H1 (cell line): ENCODE data around the gene COL16A1. TPM values are rescaled to one million over a fixed set of nuclear protein-coding genes. Genes with fewer than 3 reads are reported as not detected.
A peak's percentile ranks its signal among the peaks of the same experiment; 100 is the strongest.

Experiments
- CTCF ChIA-PET: fragments of 300-600 bp; sonication (Branson Sonifier 250); formaldehyde crosslinking; loops from one replicate; lab custom pipeline; 2021; ENCODE audit not compliant: partially characterized antibody; lab: Charles Lee
- POLR2A ChIA-PET: fragments of 300-600 bp; sonication (Branson Sonifier 250); formaldehyde crosslinking; loops from one replicate; lab custom pipeline; 2021; ENCODE audit warnings: inconsistent platforms; ENCODE audit not compliant: partially characterized antibody; lab: Charles Lee
- DNase-seq, 2 experiments: peaks; one replicate each; pipeline versions ENCODE4 v3.0.0 to v3.0.0-alpha.2; 2010 to 2022; ENCODE audit warnings: low spot score in 2 of 2, low read depth in 1 of 2, mixed read lengths in 1 of 2
- FAIRE-seq: peaks from 2 replicates; lab custom pipeline; 2011; peaks lifted over from hg19 to GRCh38; lab: Jason Lieb, UNC
- H2AFZ ChIP-seq: 2 replicates; pipeline ENCODE4 v1.8.1; 2012; ENCODE audit warnings: low read length, inconsistent platforms
- H2AK5ac ChIP-seq: 2 replicates; pipeline ENCODE4 v1.6.1; 2013; ENCODE audit warnings: low read depth, low read length
- H2BK120ac ChIP-seq: replicated peaks from 2 replicates; pipeline ENCODE3; 2013; ENCODE audit warnings: low read depth, low read length, inconsistent platforms
- H2BK12ac ChIP-seq: 2 replicates; pipeline ENCODE4 v1.6.1; 2013; ENCODE audit warnings: low read depth, low read length
- H2BK15ac ChIP-seq: 2 replicates; pipeline ENCODE4 v1.6.1; 2013; ENCODE audit warnings: low read length
- H2BK20ac ChIP-seq: 2 replicates; pipeline ENCODE4 v1.6.1; 2013; ENCODE audit warnings: low read length
- H2BK5ac ChIP-seq: 2 replicates; pipeline ENCODE4 v1.6.1; 2013; ENCODE audit warnings: low read depth, low read length
- H3K14ac ChIP-seq: 2 replicates; pipeline ENCODE4 v1.6.1; 2013; ENCODE audit warnings: inconsistent platforms; ENCODE audit not compliant: insufficient read length
- H3K18ac ChIP-seq: 2 replicates; pipeline ENCODE4 v1.6.1; 2013; ENCODE audit warnings: low read length; ENCODE audit errors: extremely low read depth
- H3K23ac ChIP-seq: 2 replicates; pipeline ENCODE4 v1.6.1; 2013; ENCODE audit warnings: inconsistent platforms; ENCODE audit not compliant: insufficient read length
- H3K23me2 ChIP-seq: 2 replicates; pipeline ENCODE4 v1.6.1; 2013; ENCODE audit warnings: low read depth, low read length
- H3K27ac ChIP-seq: 2 replicates; pipeline ENCODE4 v1.6.1; 2011; ENCODE audit warnings: low read depth, low read length, inconsistent platforms
- H3K27me3 ChIP-seq, 4 experiments: replicated peaks in 1 of 4; 1 replicate in 1 of 4; 2 replicates in 3 of 4; pipeline versions ENCODE4 v1.6.1 to v1.8.1; 2011 to 2013; ENCODE audit warnings: low read length in 3 of 4, mild to moderate bottlenecking in 3 of 4, inconsistent platforms in 2 of 4, mixed read lengths in 2 of 4, moderate library complexity in 1 of 4; ENCODE audit not compliant: control insufficient read depth in 3 of 4, insufficient read depth in 3 of 4; ENCODE audit errors: extremely low read depth in 1 of 4
- H3K36me3 ChIP-seq, 4 experiments: 2 replicates each; pipeline versions ENCODE4 v1.6.1 to v1.8.1; 2011 to 2013; ENCODE audit warnings: mild to moderate bottlenecking in 4 of 4, low read length in 3 of 4, moderate library complexity in 2 of 4, control low read depth in 1 of 4, inconsistent platforms in 1 of 4; ENCODE audit not compliant: insufficient read depth in 4 of 4, control insufficient read depth in 2 of 4
- H3K4ac ChIP-seq: replicated peaks from 2 replicates; pipeline ENCODE3; 2013; ENCODE audit warnings: low read length, low read depth, mixed read lengths, inconsistent platforms; ENCODE audit not compliant: insufficient read length
- H3K4me1 ChIP-seq, 4 experiments: replicated peaks in 1 of 4; 1 replicate in 1 of 4; 2 replicates in 3 of 4; pipeline versions ENCODE4 v1.6.1 to v1.8.1; 2011 to 2013; ENCODE audit warnings: low read length in 3 of 4, inconsistent platforms in 2 of 4, mixed read lengths in 1 of 4; ENCODE audit not compliant: insufficient read depth in 4 of 4, control insufficient read depth in 3 of 4
- H3K4me2 ChIP-seq, 2 experiments: 2 replicates each; pipeline versions ENCODE4 v1.6.1 to v1.8.1; 2011 to 2013; ENCODE audit warnings: low read depth in 2 of 2, low read length in 2 of 2, control low read depth in 1 of 2, inconsistent platforms in 1 of 2, mild to moderate bottlenecking in 1 of 2; ENCODE audit not compliant: insufficient read depth in 1 of 2
- H3K4me3 ChIP-seq, 4 experiments: fragments of 200-600, 300-600 bp in 1 of 4; sonication (generic), shearing (Covaris generic), sonication (Bioruptor Twin) in 1 of 4; 2 replicates each; pipeline versions ENCODE4 v1.5.1 to v1.8.1; 2011 to 2016; ENCODE audit warnings: low read length in 4 of 4, low read depth in 3 of 4, control low read depth in 2 of 4, inconsistent platforms in 2 of 4, mild to moderate bottlenecking in 2 of 4, mixed read lengths in 1 of 4, moderate library complexity in 1 of 4; ENCODE audit not compliant: insufficient read depth in 2 of 4; ENCODE audit errors: extremely low read depth in 1 of 4
- H3K56ac ChIP-seq: replicated peaks from 2 replicates; pipeline ENCODE3; 2013; ENCODE audit warnings: low read depth, mild to moderate bottlenecking, mixed read lengths, low read length, inconsistent platforms; ENCODE audit not compliant: insufficient read length
- H3K79me1 ChIP-seq: 2 replicates; pipeline ENCODE4 v1.6.1; 2013; ENCODE audit warnings: low read depth, low read length, control low read depth
- H3K79me2 ChIP-seq, 2 experiments: 2 replicates each; pipeline versions ENCODE4 v1.6.1 to v1.8.1; 2012 to 2013; ENCODE audit warnings: low read length in 2 of 2, mild to moderate bottlenecking in 2 of 2, inconsistent platforms in 1 of 2; ENCODE audit not compliant: insufficient read depth in 2 of 2, control insufficient read depth in 1 of 2
- H3K9ac ChIP-seq, 4 experiments: replicated peaks in 1 of 4; 1 replicate in 1 of 4; 2 replicates in 3 of 4; pipeline versions ENCODE4 v1.6.1 to v1.8.1; 2011 to 2013; ENCODE audit warnings: low read depth in 3 of 4, low read length in 3 of 4, control low read depth in 2 of 4, mild to moderate bottlenecking in 2 of 4, moderate library complexity in 2 of 4, inconsistent platforms in 1 of 4; ENCODE audit errors: extremely low read depth in 1 of 4
- H3K9me3 ChIP-seq, 2 experiments: 2 replicates each; pipeline versions ENCODE4 v1.6.1 to v1.8.1; 2012 to 2013; ENCODE audit warnings: mild to moderate bottlenecking in 2 of 2, moderate library complexity in 2 of 2, control low read depth in 1 of 2, inconsistent platforms in 1 of 2, low read depth in 1 of 2, low read length in 1 of 2, mixed read lengths in 1 of 2; ENCODE audit not compliant: insufficient read depth in 2 of 2
- H4K20me1 ChIP-seq, 2 experiments: replicated peaks in 1 of 2; 2 replicates each; pipeline versions ENCODE3 to v1.8.1; 2011 to 2013; ENCODE audit warnings: inconsistent platforms in 2 of 2, low read length in 2 of 2, mild to moderate bottlenecking in 1 of 2; ENCODE audit not compliant: insufficient read depth in 2 of 2, control insufficient read depth in 1 of 2
- H4K5ac ChIP-seq: 2 replicates; pipeline ENCODE4 v1.6.1; 2013; ENCODE audit warnings: low read length, low read depth, mixed read lengths, inconsistent platforms; ENCODE audit not compliant: insufficient read length
- H4K8ac ChIP-seq: 2 replicates; pipeline ENCODE4 v1.8.0; 2013; ENCODE audit warnings: mild to moderate bottlenecking, moderate library complexity, low read length, inconsistent platforms; ENCODE audit not compliant: insufficient read depth; ENCODE audit errors: extremely low read depth
- H4K91ac ChIP-seq: replicated peaks from 2 replicates; pipeline ENCODE3; 2013; ENCODE audit warnings: low read length, mixed read lengths, inconsistent platforms; ENCODE audit not compliant: insufficient read length
- CTCF ChIP-seq, 3 experiments: IDR thresholded peaks; 1 replicate in 2 of 3; 2 replicates in 1 of 3; pipeline versions ENCODE4 v1.5.1 to v1.6.1; 2011; ENCODE audit warnings: low read length in 3 of 3, mild to moderate bottlenecking in 3 of 3, inconsistent platforms in 2 of 3, low read depth in 1 of 3, moderate library complexity in 1 of 3; ENCODE audit not compliant: insufficient read depth in 1 of 3; ENCODE audit errors: control extremely low read depth in 1 of 3
- HDAC6 ChIP-seq: IDR thresholded peaks from one replicate; pipeline ENCODE4 v1.7.1; 2012; ENCODE audit warnings: low read depth, mild to moderate bottlenecking, inconsistent platforms, low read length, moderate library complexity
- MAX ChIP-seq: IDR thresholded peaks from 2 replicates; pipeline ENCODE4 v1.6.1; 2012; ENCODE audit warnings: inconsistent platforms
- POU5F1 ChIP-seq: IDR thresholded peaks from 2 replicates; pipeline ENCODE4 v1.6.1; 2011; ENCODE audit warnings: low read depth, mild to moderate bottlenecking, low read length, moderate library complexity
- RNF2 ChIP-seq: fragments of 200-900, 300-1000 bp; sonication (generic); IDR thresholded peaks from 2 replicates; pipeline ENCODE4 v1.7.1; 2016; ENCODE audit warnings: borderline replicate concordance, low read depth, mild to moderate bottlenecking, antibody characterized with exemption, low read length; ENCODE audit not compliant: poor library complexity, severe bottlenecking; ENCODE audit errors: missing control alignments
- SAP30 ChIP-seq: fragments of 300-600 bp; sonication (generic); IDR thresholded peaks from 2 replicates; pipeline ENCODE4 v1.7.1; 2012; ENCODE audit warnings: low read length, moderate library complexity, mild to moderate bottlenecking, inconsistent platforms; ENCODE audit not compliant: insufficient read depth, insufficient replicate concordance
- SP2 ChIP-seq: IDR thresholded peaks from 2 replicates; pipeline ENCODE4 v1.6.1; 2012; ENCODE audit warnings: mild to moderate bottlenecking, low read length, inconsistent platforms
- YY1 ChIP-seq: IDR thresholded peaks from 2 replicates; pipeline ENCODE4 v1.6.1; 2011; ENCODE audit warnings: low read depth, mild to moderate bottlenecking, low read length
- WGBS, 2 experiments: shearing (Covaris generic) in 1 of 2; methylation state at CpG; one replicate each; pipeline versions ENCODE4 v1.1.6 to v1.1.7; 2013 to 2015; ENCODE audit warnings: low lambda C conversion rate in 2 of 2, mixed read lengths in 2 of 2, inconsistent platforms in 1 of 2, low coverage in 1 of 2, missing lambda C conversion rate in 1 of 2; ENCODE audit not compliant: insufficient replicate concordance in 2 of 2, insufficient coverage in 1 of 2, insufficient read length in 1 of 2; ENCODE audit errors: extremely low coverage in 1 of 2, missing lambda C conversion rate in 1 of 2; 5-methylcytosine and 5-hydroxymethylcytosine counted together
- polyA plus RNA-seq, 7 experiments: library from polyadenylated mRNA; depleted of rRNA in 3 of 7; stranded (reverse) in 5 of 7; unstranded in 2 of 7; fragments of >200 nt in 5 of 7; fragments of 200-250 nt in 2 of 7; gene quantifications; 1 replicate in 5 of 7; 2 replicates in 1 of 7; 4 replicates in 1 of 7; pipeline versions ENCODE4 v1.2.1 to v1.2.3, GENCODE V29; 2011 to 2013; ENCODE audit warnings: missing spikeins in 2 of 7, mixed read lengths in 2 of 7
- total RNA-seq: library from RNA; stranded (reverse); fragmentation: NEBNext Ultra II Directional; extraction: Animal tissue kit (Norgen Biotek cat#: 25700); gene quantifications from 2 replicates; pipeline ENCODE4 v1.2.1, GENCODE V29; 2021

COL16A1 gene
- total and polyA plus RNA-seq, 2 of the 8 experiments (the other 6 are each of a cell fraction or from before 2014, with no cell fraction given): 2.0 to 10.5 TPM

GRCh38 chr1:31733389-31734219 lies 29.8 kb upstream of the COL16A1 start:
- no peaks in the 10 kb centered on the region for H3K27me3 ChIP-seq
- H3K14ac ChIP-seq: no peak overlapping the region
- no peak overlapping the region for H3K27ac ChIP-seq
- POLR2A ChIA-PET: interaction anchor here (0.8 to 1.5 kb wide), 3 partner anchors 12 to 29 kb away, joined by 3 to 5 read pairs (median 4); no protein-coding TSS in a partner anchor
- no peak overlapping the region for H2AK5ac ChIP-seq
- no peak overlapping the region for H4K91ac ChIP-seq
- no peak overlapping the region for H2BK15ac ChIP-seq
- H3K4me3 ChIP-seq: no peak overlapping the region
- H2BK5ac ChIP-seq: 0 out of 2 replicates have a peak overlapping the region, but pooled peaks have one; percentile 16
- peak overlapping the region; percentile 14; the same call in 1 of the 2 replicates for H4K8ac ChIP-seq
- DNase-seq (no peak), FAIRE-seq (no peak)
- CTCF ChIA-PET: interaction anchor here (0.6 to 12.9 kb wide), 19 partner anchors 8 to 110 kb away, joined by 3 to 146 read pairs (median 5); no protein-coding TSS in a partner anchor
- no peak overlapping the region for H3K4me2 ChIP-seq
- H2BK120ac ChIP-seq: no peak overlapping the region
- H3K23ac ChIP-seq: no peak overlapping the region
- no peaks in the 10 kb centered on the region; a peak in 1 of 7 replicates for H3K4me1 ChIP-seq
- no peak overlapping the region for H4K5ac ChIP-seq
- no peak overlapping the region for H2BK20ac ChIP-seq
- H3K79me1 ChIP-seq: no peaks in the 10 kb centered on the region
- H2AFZ ChIP-seq: no peak overlapping the region
- H3K56ac ChIP-seq: no peak overlapping the region
- no peak overlapping the region; a peak in 2 of 7 replicates for H3K9ac ChIP-seq
- WGBS, 2 experiments: 81% methylated on average over 19 of the region's 19 CpGs; no CpG with 5 or more reads in 1 of the 2 experiments
- no peak overlapping the region for H3K18ac ChIP-seq
- no peak overlapping the region for H3K4ac ChIP-seq
- peaks cover 0 to 3% of the 10 kb centered on the region in 2 experiments for H4K20me1 ChIP-seq
- 0 out of 2 replicates have a peak overlapping the region, but pooled peaks have one; percentile 27 for H2BK12ac ChIP-seq
- peaks cover 0 to 2% (median 0%) of the 10 kb centered on the region in 4 experiments; a peak in 2 of 8 replicates for H3K36me3 ChIP-seq
- H3K9me3 ChIP-seq: no peaks in the 10 kb centered on the region
- no peaks in the 10 kb centered on the region for H3K79me2 ChIP-seq
- H3K23me2 ChIP-seq: no peaks in the 10 kb centered on the region
- TF ChIP-seq CTCF (IDR thresholded peaks at IDR 0.05; ENCODE audit: control extremely low read depth in 1 of 3, insufficient read depth in 1 of 3, low read depth in 1 of 3, low read length in 3 of 3) (no peak), POU5F1 (no peak), HDAC6 (no peak), MAX (no peak), YY1 (no peak), RNF2 (no peak), SP2 (no peak), SAP30 (no peak)
